SH-SY5Y (cell line): ENCODE data around the gene TPPP2.

Experiments used
- GATA2 ChIP-seq: IDR thresholded peaks from 2 replicates; pipeline ENCODE4 v1.6.1; 2011; ENCODE audit warnings: mild to moderate bottlenecking, low read depth, low read length
- GATA3 ChIP-seq: IDR thresholded peaks from 2 replicates; pipeline ENCODE4 v1.6.1; 2011; ENCODE audit warnings: low read depth, mild to moderate bottlenecking, low read length, moderate library complexity

GRCh38 chr14:21055432-21056117 is 25.6 kb downstream of the TPPP2 start:
- no peak for TF ChIP-seq GATA2
- TF ChIP-seq GATA3, result no peak
